Neural cell (in vitro differentiated cells): ENCODE measurements around the gene ARRB1. TPM values are rescaled to one million over a fixed set of nuclear protein-coding genes. Genes with fewer than 3 reads are reported as not detected.

ENCODE experiments used
- H2AFZ ChIP-seq: fragments of 200-600, 300-800 bp; sonication (generic), shearing (Covaris generic); 2 replicates; pipeline ENCODE4 v1.6.0; 2014; ENCODE audit warnings: low read depth, mild to moderate bottlenecking, antibody characterized with exemption, low read length, moderate library complexity
- H3F3A ChIP-seq: fragments of 200-600 bp; shearing (Covaris generic); 2 replicates; pipeline ENCODE4 v1.6.1; 2016; ENCODE audit warnings: mild to moderate bottlenecking, moderate library complexity, mixed read lengths, antibody characterized with exemption, low read length; ENCODE audit not compliant: insufficient read depth, poor library complexity, severe bottlenecking
- H3K27ac ChIP-seq: fragments of 200-600, 300-800 bp; sonication (generic), shearing (Covaris generic); 2 replicates; pipeline ENCODE4 v1.5.1; 2014; ENCODE audit warnings: mild to moderate bottlenecking, low read length, moderate library complexity
- H3K27me3 ChIP-seq: fragments of 300-800, 200-600 bp; sonication (generic), shearing (Covaris generic); 2 replicates; pipeline ENCODE4 v1.6.0; 2014; ENCODE audit warnings: mild to moderate bottlenecking, low read depth, low read length, moderate library complexity; ENCODE audit not compliant: insufficient read depth
- H3K36me3 ChIP-seq: fragments of 300-800, 200-600 bp; sonication (generic), shearing (Covaris generic); 2 replicates; pipeline ENCODE4 v1.5.1; 2014; ENCODE audit warnings: mild to moderate bottlenecking, antibody characterized with exemption, low read length, moderate library complexity; ENCODE audit not compliant: insufficient read depth
- H3K4me2 ChIP-seq: fragments of 300-800, 200-600 bp; sonication (generic), shearing (Covaris generic); 2 replicates; pipeline ENCODE4 v1.6.0; 2014; ENCODE audit warnings: mild to moderate bottlenecking, low read length
- H3K4me3 ChIP-seq: fragments of 300-800, 200-600 bp; sonication (generic), shearing (Covaris generic); 2 replicates; pipeline ENCODE4 v1.5.1; 2014; ENCODE audit warnings: mild to moderate bottlenecking, low read length, moderate library complexity
- H3K79me2 ChIP-seq: fragments of 200-600 bp; shearing (Covaris generic); replicated peaks from 2 replicates; pipeline ENCODE4 v1.6.0; 2014; ENCODE audit warnings: mild to moderate bottlenecking, low read length, moderate library complexity; ENCODE audit not compliant: insufficient read depth
- H3K9ac ChIP-seq: fragments of 300-800, 200-600 bp; sonication (generic), shearing (Covaris generic); 2 replicates; pipeline ENCODE4 v1.6.1; 2016; ENCODE audit warnings: mild to moderate bottlenecking, low read length, mixed read lengths
- H3K9me2 ChIP-seq: fragments of 200-600 bp; shearing (Covaris generic); 2 replicates; pipeline ENCODE4 v1.6.1; 2016; ENCODE audit warnings: mild to moderate bottlenecking, low read length, mixed read lengths; ENCODE audit not compliant: insufficient read depth
- H3K9me3 ChIP-seq: fragments of 200-600, 300-800 bp; sonication (generic), shearing (Covaris generic); 2 replicates; pipeline ENCODE4 v1.6.1; 2016; ENCODE audit warnings: mild to moderate bottlenecking, mixed run types, low read length, moderate library complexity, mixed read lengths
- H4K20me1 ChIP-seq: fragments of 200-600 bp; shearing (Covaris generic); 2 replicates; pipeline ENCODE4 v1.6.1; 2016; ENCODE audit warnings: mild to moderate bottlenecking, mixed run types; ENCODE audit not compliant: insufficient read depth
- EP300 ChIP-seq: fragments of 450-650 bp; conservative IDR thresholded peaks from 2 replicates; pipeline ENCODE4 v1.6.1; 2014; ENCODE audit warnings: antibody characterized with exemption, mild to moderate bottlenecking, moderate library complexity; ENCODE audit not compliant: poor library complexity, severe bottlenecking
- EZH2 ChIP-seq: fragments of 200-600, 300-800 bp; shearing (Covaris generic), sonication (generic); IDR thresholded peaks from 2 replicates; pipeline ENCODE4 v1.6.1; 2014; ENCODE audit warnings: antibody characterized with exemption, low read length, borderline replicate concordance, mild to moderate bottlenecking; ENCODE audit not compliant: insufficient read depth, poor library complexity, severe bottlenecking
- MXI1 ChIP-seq: fragments of 450-650 bp; conservative IDR thresholded peaks from 2 replicates; pipeline ENCODE4 v1.6.1; 2014; ENCODE audit warnings: antibody characterized with exemption, mild to moderate bottlenecking; ENCODE audit not compliant: poor library complexity, severe bottlenecking
- POLR2AphosphoS5 ChIP-seq: IDR thresholded peaks from 2 replicates; pipeline ENCODE4 v1.6.1; 2012
- RAD21 ChIP-seq: fragments of 450-650 bp; conservative IDR thresholded peaks from 2 replicates; pipeline ENCODE4 v1.6.1; 2014; ENCODE audit warnings: antibody characterized with exemption, mild to moderate bottlenecking, moderate library complexity
- SMC3 ChIP-seq: fragments of 450-650 bp; conservative IDR thresholded peaks from 2 replicates; pipeline ENCODE4 v1.6.1; 2014; ENCODE audit warnings: antibody characterized with exemption, mild to moderate bottlenecking, moderate library complexity; ENCODE audit not compliant: poor library complexity
- TAF1 ChIP-seq: IDR thresholded peaks from 2 replicates; pipeline ENCODE4 v1.6.1; 2012; ENCODE audit warnings: low read depth
- polyA plus RNA-seq: library from polyadenylated mRNA; depleted of rRNA; stranded (reverse); fragments of >200 nt; gene quantifications from 2 replicates; pipeline ENCODE4 v1.2.3, GENCODE V29; 2014
- TF ChIP-seq, protein P1 (sequence below): fragments of 450-650 bp; IDR thresholded peaks from 2 replicates; pipeline ENCODE4 v1.5.1; 2014; ENCODE audit warnings: antibody characterized with exemption, mild to moderate bottlenecking, moderate library complexity; ENCODE audit not compliant: poor library complexity, severe bottlenecking
- TF ChIP-seq, protein P2 (sequence below): IDR thresholded peaks from 2 replicates; pipeline ENCODE4 v1.6.1; 2012; ENCODE audit warnings: borderline replicate concordance

Gene ARRB1
- polyA plus RNA-seq, 1 donor from 2014 or later, result 5.7 TPM

DNA sequence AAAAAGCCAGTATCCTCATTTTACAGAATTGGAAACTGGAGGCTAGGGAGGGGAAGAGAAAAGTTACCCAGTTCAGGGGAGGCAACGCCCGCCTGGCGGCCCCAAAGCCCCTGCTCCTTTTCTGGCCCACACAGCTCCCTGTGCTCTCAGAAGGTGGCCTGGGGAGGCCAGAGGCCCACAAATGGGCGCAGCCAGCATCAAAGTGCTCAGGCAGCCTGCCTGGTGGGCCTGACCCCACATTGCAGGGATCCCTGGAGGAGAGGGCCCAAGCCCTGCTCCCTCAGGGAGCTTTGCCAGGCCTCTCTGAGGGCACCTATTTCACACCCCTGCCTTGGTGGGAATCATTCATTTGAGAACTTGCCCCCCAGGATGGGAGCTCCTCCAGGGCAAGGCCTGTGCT is 42.5 kb downstream of the ARRB1 start:
- Histone ChIP-seq H3K4me3 (no peak overlapping the region), H3K9me2 (no peaks in the 10 kb centered on the region), H3K9me3 (no peaks in the 10 kb centered on the region), H3K79me2 (no peaks in the 10 kb centered on the region), H2AFZ (no peak overlapping the region), H3K27ac (no peak overlapping the region), H4K20me1 (no peaks in the 10 kb centered on the region), H3K27me3 (no peaks in the 10 kb centered on the region), H3K4me2 (no peak overlapping the region), H3K9ac (no peak overlapping the region), H3K36me3 (no peaks in the 10 kb centered on the region), H3F3A (no peaks in the 10 kb centered on the region)
- TF ChIP-seq EZH2, result no peak
- TF ChIP-seq, protein P1, sequence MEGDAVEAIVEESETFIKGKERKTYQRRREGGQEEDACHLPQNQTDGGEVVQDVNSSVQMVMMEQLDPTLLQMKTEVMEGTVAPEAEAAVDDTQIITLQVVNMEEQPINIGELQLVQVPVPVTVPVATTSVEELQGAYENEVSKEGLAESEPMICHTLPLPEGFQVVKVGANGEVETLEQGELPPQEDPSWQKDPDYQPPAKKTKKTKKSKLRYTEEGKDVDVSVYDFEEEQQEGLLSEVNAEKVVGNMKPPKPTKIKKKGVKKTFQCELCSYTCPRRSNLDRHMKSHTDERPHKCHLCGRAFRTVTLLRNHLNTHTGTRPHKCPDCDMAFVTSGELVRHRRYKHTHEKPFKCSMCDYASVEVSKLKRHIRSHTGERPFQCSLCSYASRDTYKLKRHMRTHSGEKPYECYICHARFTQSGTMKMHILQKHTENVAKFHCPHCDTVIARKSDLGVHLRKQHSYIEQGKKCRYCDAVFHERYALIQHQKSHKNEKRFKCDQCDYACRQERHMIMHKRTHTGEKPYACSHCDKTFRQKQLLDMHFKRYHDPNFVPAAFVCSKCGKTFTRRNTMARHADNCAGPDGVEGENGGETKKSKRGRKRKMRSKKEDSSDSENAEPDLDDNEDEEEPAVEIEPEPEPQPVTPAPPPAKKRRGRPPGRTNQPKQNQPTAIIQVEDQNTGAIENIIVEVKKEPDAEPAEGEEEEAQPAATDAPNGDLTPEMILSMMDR, result no peak
- no peak for TF ChIP-seq RAD21
- no peak for TF ChIP-seq TAF1
- no peak for TF ChIP-seq SMC3
- no peak for TF ChIP-seq POLR2AphosphoS5
- no peak for TF ChIP-seq EP300
- no peak for TF ChIP-seq MXI1
- TF ChIP-seq, protein P2, sequence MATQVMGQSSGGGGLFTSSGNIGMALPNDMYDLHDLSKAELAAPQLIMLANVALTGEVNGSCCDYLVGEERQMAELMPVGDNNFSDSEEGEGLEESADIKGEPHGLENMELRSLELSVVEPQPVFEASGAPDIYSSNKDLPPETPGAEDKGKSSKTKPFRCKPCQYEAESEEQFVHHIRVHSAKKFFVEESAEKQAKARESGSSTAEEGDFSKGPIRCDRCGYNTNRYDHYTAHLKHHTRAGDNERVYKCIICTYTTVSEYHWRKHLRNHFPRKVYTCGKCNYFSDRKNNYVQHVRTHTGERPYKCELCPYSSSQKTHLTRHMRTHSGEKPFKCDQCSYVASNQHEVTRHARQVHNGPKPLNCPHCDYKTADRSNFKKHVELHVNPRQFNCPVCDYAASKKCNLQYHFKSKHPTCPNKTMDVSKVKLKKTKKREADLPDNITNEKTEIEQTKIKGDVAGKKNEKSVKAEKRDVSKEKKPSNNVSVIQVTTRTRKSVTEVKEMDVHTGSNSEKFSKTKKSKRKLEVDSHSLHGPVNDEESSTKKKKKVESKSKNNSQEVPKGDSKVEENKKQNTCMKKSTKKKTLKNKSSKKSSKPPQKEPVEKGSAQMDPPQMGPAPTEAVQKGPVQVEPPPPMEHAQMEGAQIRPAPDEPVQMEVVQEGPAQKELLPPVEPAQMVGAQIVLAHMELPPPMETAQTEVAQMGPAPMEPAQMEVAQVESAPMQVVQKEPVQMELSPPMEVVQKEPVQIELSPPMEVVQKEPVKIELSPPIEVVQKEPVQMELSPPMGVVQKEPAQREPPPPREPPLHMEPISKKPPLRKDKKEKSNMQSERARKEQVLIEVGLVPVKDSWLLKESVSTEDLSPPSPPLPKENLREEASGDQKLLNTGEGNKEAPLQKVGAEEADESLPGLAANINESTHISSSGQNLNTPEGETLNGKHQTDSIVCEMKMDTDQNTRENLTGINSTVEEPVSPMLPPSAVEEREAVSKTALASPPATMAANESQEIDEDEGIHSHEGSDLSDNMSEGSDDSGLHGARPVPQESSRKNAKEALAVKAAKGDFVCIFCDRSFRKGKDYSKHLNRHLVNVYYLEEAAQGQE, result no peak

DNA sequence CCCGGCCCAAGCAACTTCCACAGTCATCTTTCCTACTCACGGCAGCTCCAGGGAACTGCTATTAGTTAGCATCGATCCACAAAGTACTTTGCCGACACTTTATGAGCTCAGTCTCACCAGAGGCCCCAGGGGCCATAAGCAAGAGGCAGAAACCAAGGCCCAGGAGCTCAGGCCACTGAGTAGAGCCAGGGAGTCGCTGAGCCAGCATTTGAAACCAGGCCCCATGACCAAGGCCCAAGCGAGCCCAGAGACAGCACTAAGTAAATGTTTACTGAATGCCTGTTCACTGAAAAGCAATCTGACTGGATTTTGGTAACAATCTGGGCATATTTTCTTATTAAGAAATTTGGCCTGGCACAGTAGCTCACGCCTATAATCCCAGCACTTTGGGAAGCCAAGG is 43.3 kb downstream of the ARRB1 start:
- H3K36me3 ChIP-seq, result no peaks in the 10 kb centered on the region
- no peak for TF ChIP-seq EP300
- no peak for TF ChIP-seq MXI1
- TF ChIP-seq RAD21, result no peak
- TF ChIP-seq, protein P1, result no peak
- no peak for TF ChIP-seq SMC3
- TF ChIP-seq EZH2, result no peak
- no peak for TF ChIP-seq TAF1
- no peaks in the 10 kb centered on the region for H3K79me2 ChIP-seq
- no peak overlapping the region for H3K9ac ChIP-seq
- H2AFZ ChIP-seq, result no peak overlapping the region
- H3K27ac ChIP-seq, result no peak overlapping the region
- H3K9me3 ChIP-seq, result no peaks in the 10 kb centered on the region
- no peaks in the 10 kb centered on the region for H3F3A ChIP-seq
- H3K4me3 ChIP-seq, result no peak overlapping the region
- H3K4me2 ChIP-seq, result no peak overlapping the region
- no peaks in the 10 kb centered on the region for H3K9me2 ChIP-seq
- no peaks in the 10 kb centered on the region for H3K27me3 ChIP-seq
- H4K20me1 ChIP-seq, result no peaks in the 10 kb centered on the region
